H9 (cell line): Measurements from ENCODE around the gene TBXAS1. TPM values are rescaled to one million over a fixed set of nuclear protein-coding genes. Genes with fewer than 3 reads are reported as not detected.

Experiments used
- DNase-seq: peaks from one replicate; pipeline ENCODE4 v3.0.0-alpha.2; 2017
- H2AFZ ChIP-seq: one replicate; pipeline ENCODE4 v1.6.1; 2013; ENCODE audit warnings: mild to moderate bottlenecking, low read length, control low read depth, moderate library complexity
- H2AK5ac ChIP-seq: 2 replicates; pipeline ENCODE4 v1.6.1; 2013; ENCODE audit warnings: low read length, control low read depth, mixed read lengths; ENCODE audit not compliant: insufficient read length
- H2BK120ac ChIP-seq: one replicate; pipeline ENCODE4 v1.6.1; 2013; ENCODE audit warnings: low read depth, mild to moderate bottlenecking, low read length, control low read depth, inconsistent platforms; ENCODE audit not compliant: poor library complexity, severe bottlenecking
- H2BK12ac ChIP-seq: 2 replicates; pipeline ENCODE4 v1.6.1; 2013; ENCODE audit warnings: low read length, control low read depth, mixed read lengths, low read depth; ENCODE audit not compliant: insufficient read length
- H2BK15ac ChIP-seq: 2 replicates; pipeline ENCODE4 v1.6.1; 2013; ENCODE audit warnings: low read depth, low read length, control low read depth
- H2BK20ac ChIP-seq: one replicate; pipeline ENCODE4 v1.6.1; 2013; ENCODE audit warnings: low read depth, mild to moderate bottlenecking, low read length, control low read depth, inconsistent platforms; ENCODE audit not compliant: poor library complexity, severe bottlenecking
- H2BK5ac ChIP-seq: 2 replicates; pipeline ENCODE4 v1.6.1; 2013; ENCODE audit warnings: low read length, control low read depth, mixed read lengths; ENCODE audit not compliant: insufficient read length
- H3K14ac ChIP-seq: 2 replicates; pipeline ENCODE4 v1.6.1; 2013; ENCODE audit warnings: low read length, control low read depth; ENCODE audit not compliant: insufficient read depth
- H3K18ac ChIP-seq: 2 replicates; pipeline ENCODE4 v1.6.1; 2013; ENCODE audit warnings: low read depth, mild to moderate bottlenecking, mixed read lengths, low read length, control low read depth; ENCODE audit not compliant: insufficient read length
- H3K23ac ChIP-seq: 2 replicates; pipeline ENCODE4 v1.6.1; 2013; ENCODE audit warnings: low read length, control low read depth, mixed read lengths, low read depth; ENCODE audit not compliant: insufficient read length
- H3K23me2 ChIP-seq: 2 replicates; pipeline ENCODE4 v1.6.1; 2013; ENCODE audit warnings: low read depth, mild to moderate bottlenecking, mixed read lengths, low read length, control low read depth; ENCODE audit not compliant: insufficient read length, poor library complexity, severe bottlenecking
- H3K27ac ChIP-seq: 2 replicates; pipeline ENCODE4 v1.5.1; 2013; ENCODE audit warnings: low read length, control low read depth, mixed read lengths, low read depth; ENCODE audit not compliant: insufficient read length
- H3K27me3 ChIP-seq: 2 replicates; pipeline ENCODE4 v1.6.1; 2013; ENCODE audit warnings: low read length, control low read depth, inconsistent platforms; ENCODE audit not compliant: insufficient read depth
- H3K4ac ChIP-seq: 2 replicates; pipeline ENCODE4 v1.6.1; 2013; ENCODE audit warnings: low read depth, mild to moderate bottlenecking, control low read depth, inconsistent platforms, low read length, moderate library complexity
- H3K4me1 ChIP-seq: 2 replicates; pipeline ENCODE4 v1.6.1; 2013; ENCODE audit warnings: low read length, control low read depth, inconsistent platforms; ENCODE audit not compliant: insufficient read depth
- H3K4me2 ChIP-seq: 2 replicates; pipeline ENCODE4 v1.6.1; 2013; ENCODE audit warnings: low read length, control low read depth, mixed read lengths; ENCODE audit not compliant: insufficient read length, insufficient read depth
- H3K56ac ChIP-seq: 2 replicates; pipeline ENCODE4 v1.6.1; 2013; ENCODE audit warnings: low read depth, mild to moderate bottlenecking, mixed read lengths, low read length, control low read depth; ENCODE audit not compliant: insufficient read length
- H3K79me1 ChIP-seq: 2 replicates; pipeline ENCODE4 v1.6.1; 2013; ENCODE audit warnings: low read depth, mild to moderate bottlenecking, moderate library complexity, low read length, control low read depth, inconsistent platforms; ENCODE audit not compliant: insufficient read depth, poor library complexity, severe bottlenecking
- H3K79me2 ChIP-seq: 2 replicates; pipeline ENCODE4 v1.6.1; 2013; ENCODE audit warnings: low read length, control low read depth, inconsistent platforms; ENCODE audit not compliant: insufficient read depth
- H3K9ac ChIP-seq: 2 replicates; pipeline ENCODE4 v1.6.1; 2013; ENCODE audit warnings: low read length, control low read depth, mixed read lengths; ENCODE audit not compliant: insufficient read length; ENCODE audit errors: extremely low read depth
- H3K9me3 ChIP-seq: one replicate; pipeline ENCODE4 v1.6.1; 2013; ENCODE audit warnings: low read depth, low read length, inconsistent platforms; ENCODE audit not compliant: control insufficient read depth
- H3T11ph ChIP-seq: one replicate; pipeline ENCODE4 v1.6.1; 2013; ENCODE audit warnings: mild to moderate bottlenecking, low read length, control low read depth, inconsistent platforms
- H4K20me1 ChIP-seq: one replicate; pipeline ENCODE4 v1.6.1; 2013; ENCODE audit not compliant: control insufficient read depth, insufficient read length, insufficient read depth
- H4K5ac ChIP-seq: 2 replicates; pipeline ENCODE4 v1.6.1; 2013; ENCODE audit warnings: low read depth, mild to moderate bottlenecking, mixed read lengths, low read length, control low read depth; ENCODE audit not compliant: insufficient read length
- H4K8ac ChIP-seq: replicated peaks from 2 replicates; pipeline ENCODE4 v1.6.1; 2013; ENCODE audit warnings: low read length, control low read depth, mixed read lengths, low read depth; ENCODE audit not compliant: insufficient read length
- H4K91ac ChIP-seq: 2 replicates; pipeline ENCODE4 v1.6.1; 2013; ENCODE audit warnings: low read depth, mild to moderate bottlenecking, moderate library complexity, mixed read lengths, low read length, control low read depth; ENCODE audit not compliant: insufficient read length
- H3K27ac Mint-ChIP-seq, 3 experiments: 2 replicates in 2 of 3; 3 replicates in 1 of 3; pipeline ENCODE4 v1.8.0; 2020 to 2021; ENCODE audit warnings: mixed read lengths in 3 of 3, mild to moderate bottlenecking in 1 of 3, moderate library complexity in 1 of 3
- H3K27me3 Mint-ChIP-seq: 2 replicates; pipeline ENCODE4 v1.8.0; 2021; ENCODE audit warnings: low read depth, mild to moderate bottlenecking, moderate library complexity, mixed read lengths
- H3K36me3 Mint-ChIP-seq, 3 experiments: 2 replicates in 2 of 3; 3 replicates in 1 of 3; pipeline ENCODE4 v1.8.0; 2020 to 2021; ENCODE audit warnings: low read depth in 3 of 3, mixed read lengths in 3 of 3; ENCODE audit not compliant: insufficient read depth in 1 of 3
- H3K4me1 Mint-ChIP-seq, 2 experiments: 2 replicates each; pipeline ENCODE4 v1.8.0; 2020; ENCODE audit warnings: mixed read lengths in 2 of 2
- H3K4me3 Mint-ChIP-seq, 2 experiments: 2 replicates in 1 of 2; 3 replicates in 1 of 2; pipeline ENCODE4 v1.8.0; 2020 to 2021; ENCODE audit warnings: mild to moderate bottlenecking in 2 of 2, mixed read lengths in 2 of 2, moderate library complexity in 1 of 2
- H3K9me3 Mint-ChIP-seq, 2 experiments: 2 replicates in 1 of 2; 3 replicates in 1 of 2; pipeline ENCODE4 v1.8.0; 2020; ENCODE audit warnings: mild to moderate bottlenecking in 2 of 2, mixed read lengths in 2 of 2, moderate library complexity in 1 of 2
- CTCF ChIP-seq: fragments of 200-600 bp; sonication (generic); conservative IDR thresholded peaks from 3 replicates; pipeline ENCODE4 v1.8.0; 2021; ENCODE audit warnings: antibody characterized with exemption, mild to moderate bottlenecking
- WGBS: extraction: QIAGEN DNeasy Blood & Tissue Kit; methylation state at CpG from one replicate; pipeline ENCODE4 v1.1.7; 2013; ENCODE audit warnings: missing lambda C conversion rate, low lambda C conversion rate, mixed read lengths; ENCODE audit not compliant: insufficient read length; ENCODE audit errors: extremely low coverage; 5-methylcytosine and 5-hydroxymethylcytosine counted together
- total RNA-seq: library from RNA; stranded (reverse); gene quantifications from 2 replicates; pipeline ENCODE4 v1.2.1, GENCODE V29; 2021

Gene TBXAS1
- total RNA-seq, 1 experiment from 2014 or later: 0.39 TPM

- Histone ChIP-seq H3K23me2 (no peaks in the 10 kb centered on the region), H3K9me3 (no peaks in the 10 kb centered on the region), H3K56ac (no peak overlapping the region), H2BK5ac (no peak overlapping the region), H2AFZ (no peak overlapping the region), H3T11ph (no peak overlapping the region), H2BK20ac (no peak overlapping the region), H3K4me1 (no peaks in the 10 kb centered on the region), H2BK12ac (no peak overlapping the region), H4K20me1 (no peaks in the 10 kb centered on the region), H4K5ac (no peak overlapping the region), H4K8ac (no peak overlapping the region), H2BK15ac (no peak overlapping the region), H3K23ac (no peak overlapping the region), H2AK5ac (no peak overlapping the region), H3K79me2 (no peaks in the 10 kb centered on the region), H3K9ac (no peak overlapping the region), H3K14ac (no peak overlapping the region), H3K4me2 (no peak overlapping the region), H3K27me3 (no peaks in the 10 kb centered on the region), H3K4ac (no peak overlapping the region), H3K79me1 (no peaks in the 10 kb centered on the region), H2BK120ac (no peak overlapping the region), H3K27ac (no peak overlapping the region), H4K91ac (no peak overlapping the region), H3K18ac (no peak overlapping the region)
- Mint-ChIP-seq H3K27ac (no peak overlapping the region), H3K4me1 (no peaks in the 10 kb centered on the region), H3K4me3 (no peak overlapping the region), H3K27me3 (peaks cover 8% of the 10 kb centered on the region; the same call in 1 of the 2 replicates), H3K36me3 (no peaks in the 10 kb centered on the region), H3K9me3 (no peaks in the 10 kb centered on the region; a peak in 1 of 5 replicates)
- WGBS: no CpG with 5 or more reads among the region's 1 CpG
- TF ChIP-seq CTCF: no peak
- DNase-seq: no peak
These were observed 64.4 kb downstream of the TBXAS1 start for GRCh38 chr7:139893461-139893860.
